IMR-90 (cell line): ENCODE measurements around the gene ABCB4. TPM values are rescaled to one million over a fixed set of nuclear protein-coding genes. Genes with fewer than 3 reads are reported as not detected.

Experiments
- ATAC-seq: fragments of 200-7000 bp; cut with Tn5 transposase; 2 replicates; pipeline ENCODE4 v1.9.1; 2020; ENCODE audit warnings: low read depth, mild to moderate bottlenecking, moderate library complexity
- BruUV-seq: library from RNA; stranded (reverse); fragments of 400-500 nt; replicated peaks from 2 replicates; lab custom pipeline; 2021; lab: Mats Ljungman, UMichigan
- CTCF ChIA-PET: fragments of 300-600 bp; formaldehyde crosslinking; extraction: SDS; loops from one replicate; lab custom pipeline; 2021; ENCODE audit warnings: antibody characterized with exemption; lab: Yijun Ruan, JAX
- POLR2A ChIA-PET: fragments of 300-600 bp; sonication (Branson Sonifier 250); formaldehyde crosslinking; loops from one replicate; lab custom pipeline; 2022; ENCODE audit warnings: antibody characterized with exemption; ENCODE audit not compliant: unreplicated experiment; lab: Charles Lee
- DNase-seq: peaks from one replicate; pipeline ENCODE4 v3.0.0; 2013
- H2AFZ ChIP-seq: replicated peaks from 2 replicates; pipeline ENCODE3; 2013; ENCODE audit warnings: low read length, mild to moderate bottlenecking; ENCODE audit not compliant: poor library complexity
- H2AK5ac ChIP-seq: 2 replicates; pipeline ENCODE4 v1.6.1; 2013; ENCODE audit warnings: low read depth, low read length, inconsistent platforms
- H2AK9ac ChIP-seq: replicated peaks from 2 replicates; pipeline ENCODE3; 2013; ENCODE audit warnings: mild to moderate bottlenecking, low read depth, low read length, moderate library complexity; ENCODE audit not compliant: poor library complexity
- H2BK120ac ChIP-seq: 2 replicates; pipeline ENCODE4 v1.6.1; 2013; ENCODE audit warnings: low read depth, low read length, inconsistent platforms
- H2BK15ac ChIP-seq: 3 replicates; pipeline ENCODE4 v1.6.1; 2013; ENCODE audit warnings: low read depth, low read length, inconsistent platforms
- H2BK20ac ChIP-seq: 2 replicates; pipeline ENCODE4 v1.6.1; 2013; ENCODE audit warnings: low read depth, mild to moderate bottlenecking, inconsistent platforms, low read length, moderate library complexity
- H2BK5ac ChIP-seq: 2 replicates; pipeline ENCODE4 v1.6.1; 2013; ENCODE audit warnings: mild to moderate bottlenecking, low read depth, low read length, inconsistent platforms; ENCODE audit not compliant: poor library complexity, severe bottlenecking
- H3K14ac ChIP-seq: replicated peaks from 2 replicates; pipeline ENCODE4 v1.6.1; 2013; ENCODE audit warnings: low read depth, low read length, inconsistent platforms
- H3K18ac ChIP-seq: 2 replicates; pipeline ENCODE4 v1.6.1; 2013; ENCODE audit warnings: low read depth, low read length, control low read depth
- H3K23ac ChIP-seq: 2 replicates; pipeline ENCODE4 v1.6.1; 2013; ENCODE audit warnings: low read depth, low read length, inconsistent platforms
- H3K27ac ChIP-seq: 2 replicates; pipeline ENCODE4 v1.5.1; 2013; ENCODE audit warnings: mild to moderate bottlenecking, control low read depth, low read length; ENCODE audit not compliant: insufficient read depth
- H3K27me3 ChIP-seq: 2 replicates; pipeline ENCODE4 v1.6.1; 2013; ENCODE audit warnings: low read length; ENCODE audit not compliant: control insufficient read depth, insufficient read depth
- H3K36me3 ChIP-seq: 2 replicates; pipeline ENCODE4 v1.6.1; 2013; ENCODE audit warnings: low read length, mixed read lengths; ENCODE audit not compliant: control insufficient read depth, insufficient read depth
- H3K4ac ChIP-seq: 2 replicates; pipeline ENCODE4 v1.6.1; 2013; ENCODE audit warnings: low read depth, low read length, inconsistent platforms
- H3K4me1 ChIP-seq: 2 replicates; pipeline ENCODE4 v1.6.1; 2013; ENCODE audit warnings: low read length, mixed read lengths; ENCODE audit not compliant: control insufficient read depth, insufficient read depth
- H3K4me2 ChIP-seq: 2 replicates; pipeline ENCODE4 v1.6.1; 2013; ENCODE audit warnings: low read depth, mild to moderate bottlenecking, control low read depth, low read length, moderate library complexity
- H3K4me3 ChIP-seq: 2 replicates; pipeline ENCODE4 v1.5.1; 2013; ENCODE audit warnings: low read depth, mild to moderate bottlenecking, control low read depth, low read length, moderate library complexity; ENCODE audit not compliant: insufficient read depth
- H3K56ac ChIP-seq: 2 replicates; pipeline ENCODE4 v1.6.1; 2013; ENCODE audit warnings: low read length, inconsistent platforms; ENCODE audit not compliant: insufficient read depth; ENCODE audit errors: extremely low read depth
- H3K79me1 ChIP-seq, 2 experiments: 2 replicates each; pipeline ENCODE4 v1.6.1; 2013; ENCODE audit warnings: low read length in 2 of 2, inconsistent platforms in 1 of 2, low read depth in 1 of 2
- H3K9ac ChIP-seq: 2 replicates; pipeline ENCODE4 v1.6.1; 2013; ENCODE audit warnings: low read depth, low read length, control low read depth
- H3K9me1 ChIP-seq: 2 replicates; pipeline ENCODE4 v1.6.1; 2013; ENCODE audit warnings: low read length, inconsistent platforms; ENCODE audit not compliant: insufficient read depth
- H3K9me3 ChIP-seq: 2 replicates; pipeline ENCODE4 v1.6.1; 2013; ENCODE audit warnings: low read length; ENCODE audit not compliant: control insufficient read depth, insufficient read depth
- H4K20me1 ChIP-seq: 2 replicates; pipeline ENCODE4 v1.6.1; 2013; ENCODE audit warnings: low read length, inconsistent platforms; ENCODE audit not compliant: insufficient read depth
- H4K5ac ChIP-seq: 2 replicates; pipeline ENCODE4 v1.6.1; 2013; ENCODE audit warnings: mild to moderate bottlenecking, low read depth, low read length, control low read depth
- H4K8ac ChIP-seq, 2 experiments: 2 replicates each; pipeline ENCODE4 v1.6.1; 2013; ENCODE audit warnings: low read depth in 2 of 2, low read length in 2 of 2, control low read depth in 1 of 2, inconsistent platforms in 1 of 2
- H4K91ac ChIP-seq: 2 replicates; pipeline ENCODE4 v1.6.1; 2013; ENCODE audit warnings: low read depth, low read length, inconsistent platforms; ENCODE audit not compliant: insufficient read depth
- BHLHE40 ChIP-seq: fragments of 150-350 bp; IDR thresholded peaks from 2 replicates; pipeline ENCODE4 v1.6.1; 2016; ENCODE audit warnings: mild to moderate bottlenecking, low read depth, low read length
- FOS ChIP-seq: fragments of 150-350 bp; IDR thresholded peaks from 2 replicates; pipeline ENCODE4 v1.6.1; 2016; ENCODE audit warnings: low read depth, low read length
- RFX5 ChIP-seq: IDR thresholded peaks from 2 replicates; pipeline ENCODE4 v1.8.0; 2012; ENCODE audit warnings: low read depth, mild to moderate bottlenecking, low read length, moderate library complexity
- SMC3 ChIP-seq: fragments of 150-350 bp; IDR thresholded peaks from 2 replicates; pipeline ENCODE4 v1.6.1; 2016; ENCODE audit warnings: low read depth, mild to moderate bottlenecking, antibody characterized with exemption, low read length, moderate library complexity
- WGBS, 2 experiments: methylation state at CpG; one replicate each; pipeline versions ENCODE4 v1.1.5 to v1.1.7; 2013; ENCODE audit warnings: missing lambda C conversion rate in 2 of 2; ENCODE audit not compliant: insufficient read length in 1 of 2; ENCODE audit errors: extremely low coverage in 2 of 2; 5-methylcytosine and 5-hydroxymethylcytosine counted together
- dilution Hi-C: fragments of 300-500 bp; cut with HindIII; formaldehyde crosslinking; loops from one replicate; pipeline ENCODE4 v1.14.3; 2018; ENCODE audit warnings: low sequenced_read_pairs; ENCODE audit not compliant: unreplicated experiment
- in situ Hi-C: fragments of 300-500 bp; cut with MboI; formaldehyde crosslinking; loops from 3 replicates; pipeline ENCODE4 v1.14.3; 2019; ENCODE audit warnings: low sequenced_read_pairs, inconsistent platforms, mixed read lengths
- intact Hi-C: fragments of 100-400 bp; cut with micrococcal nuclease; formaldehyde crosslinking; loops from 2 replicates; pipeline ENCODE4 v1.10.0; 2022
- polyA plus RNA-seq, 3 experiments: library from polyadenylated mRNA; depleted of rRNA; stranded (reverse); fragments of >200 nt; gene quantifications; 2 replicates each; pipeline ENCODE4 v1.2.3, GENCODE V29; 2012; ENCODE audit warnings: low replicate concordance in 1 of 3
- total RNA-seq: library from RNA; depleted of rRNA; stranded (reverse); fragments of >200 nt; gene quantifications from 2 replicates; pipeline ENCODE4 v1.2.3, GENCODE V29; 2012

Gene ABCB4
- total and polyA plus RNA-seq, 2 of the 4 experiments (the other 2 are of a cell fraction): not detected

GRCh38 chr7:87505557-87506245 lies 30.2 kb upstream of the ABCB4 start:
- Histone ChIP-seq H2BK20ac (no peak overlapping the region), H2BK5ac (no peak overlapping the region), H2BK15ac (no peak overlapping the region), H3K4me1 (peaks cover 3% of the 10 kb centered on the region; the same call in 1 of the 2 replicates), H3K18ac (peak overlapping the region; percentile 53; the same call in 1 of the 2 replicates), H4K20me1 (no peaks in the 10 kb centered on the region), H3K14ac (no peak overlapping the region), H4K91ac (no peak overlapping the region), H3K4ac (0 out of 2 replicates have a peak overlapping the region, but pooled peaks have one; percentile 40), H3K23ac (no peak overlapping the region), H2AK5ac (no peak overlapping the region), H4K5ac (no peak overlapping the region; the same call in 1 of the 2 replicates), H3K9ac (peak overlapping the region; percentile 64), H3K4me3 (no peak overlapping the region), H3K36me3 (no peaks in the 10 kb centered on the region), H3K4me2 (peak overlapping the region; percentile 46), H2AFZ (no peak overlapping the region), H4K8ac (no peak overlapping the region), H3K9me1 (no peaks in the 10 kb centered on the region), H3K27me3 (peaks cover 2% of the 10 kb centered on the region; the same call in 1 of the 2 replicates), H3K79me1 (no peaks in the 10 kb centered on the region), H3K56ac (no peak overlapping the region), H3K9me3 (no peaks in the 10 kb centered on the region), H2AK9ac (no peak overlapping the region), H3K27ac (no peak overlapping the region), H2BK120ac (0 out of 2 replicates have a peak overlapping the region, but pooled peaks have one; percentile 32)
- intact Hi-C loops (loop anchor here (1.0 to 5.0 kb wide), 5 partner anchors 117 to 663 kb away; no protein-coding TSS in a partner anchor), in situ Hi-C loops (loop anchor here (10.0 kb wide), 2 partner anchors 379 to 609 kb away; no protein-coding TSS in a partner anchor), dilution Hi-C loops (no loop called here)
- 0% methylated on average over 1 of the region's 5 CpGs; no CpG with 5 or more reads in 1 of the 2 experiments for WGBS, 2 experiments
- ATAC-seq: no peak
- TF ChIP-seq SMC3: no peak
- no peak for TF ChIP-seq RFX5
- TF ChIP-seq FOS: no peak
- TF ChIP-seq BHLHE40: no peak
- no TSS peak for BruUV-seq
- POLR2A ChIA-PET: no interaction called here
- CTCF ChIA-PET: interaction anchor here (1.4 to 1.5 kb wide), 2 partner anchors 8 to 381 kb away, joined by 4 read pairs; no protein-coding TSS in a partner anchor
- no peak for DNase-seq
